ENCODE measurements around the gene MAP4K5. TPM values are rescaled to one million over a fixed set of nuclear protein-coding genes. Genes with fewer than 3 reads are reported as not detected.
"Not testable (repeated sequence)": the region's sequence is repeated elsewhere in the genome, so short reads cannot be mapped to it uniquely, and the experiment has no call there.

MAP4K5 gene
- total RNA-seq: 10 to 100 TPM; 17.9 to 22.3 TPM

GRCh38 chr14:50532502-50533240, at the start of gene MAP4K5:
TSS of gene MAP4K5 (minus strand) at chr14:50532569. CDS start at chr14:50532049, 520 bp downstream.
- Mint-ChIP-seq H3K4me3 (peak within 1 kb of the TSS; percentile 88), H3K36me3 (ENCODE audit: low read depth) (peaks cover 6% of the 10 kb centered on the region), H3K9me3 (no peaks in the 10 kb centered on the region), H3K27me3 (no peaks in the 10 kb centered on the region), H3K4me1 (peaks cover 30% of the 10 kb centered on the region), H3K27ac (peak within 1 kb of the TSS; percentile 90)
- ATAC-seq (replicated peaks): peak; percentile 97

DNA sequence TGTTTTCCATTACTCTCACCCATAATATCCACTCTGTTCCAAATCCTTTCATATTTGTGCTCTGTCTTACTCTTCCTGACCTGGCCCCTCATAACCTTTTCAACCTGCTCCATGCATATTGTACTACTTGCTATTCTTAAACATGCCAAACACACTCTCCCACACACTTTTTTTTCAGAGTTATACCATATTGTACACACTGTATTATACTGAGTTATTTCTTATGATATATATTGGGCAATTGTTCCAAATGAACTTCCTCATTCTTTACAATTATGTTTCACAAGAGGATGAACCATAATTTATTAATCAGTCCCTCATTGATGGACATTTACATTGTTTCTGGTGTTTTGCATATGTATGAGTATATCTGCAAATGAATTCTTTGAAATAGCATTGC, 46.1 kb upstream of the MAP4K5 start:
- H3K9me3 Mint-ChIP-seq: no peaks in the 10 kb centered on the region
- no peak for ATAC-seq (replicated peaks)
- no peak overlapping the region for H3K27ac Mint-ChIP-seq
- H3K4me1 Mint-ChIP-seq: no peaks in the 10 kb centered on the region
- no peaks in the 10 kb centered on the region for H3K27me3 Mint-ChIP-seq
- H3K36me3 Mint-ChIP-seq (ENCODE audit: low read depth): no peaks in the 10 kb centered on the region
- no peak overlapping the region for H3K4me3 Mint-ChIP-seq

GRCh38 chr14:50577982-50578381, 45.6 kb upstream of the MAP4K5 start:
- Mint-ChIP-seq H3K9me3 (no peaks in the 10 kb centered on the region), H3K27me3 (no peaks in the 10 kb centered on the region), H3K27ac (no peak overlapping the region), H3K4me1 (no peaks in the 10 kb centered on the region), H3K4me3 (no peak overlapping the region), H3K36me3 (ENCODE audit: low read depth) (no peaks in the 10 kb centered on the region)
- no peak for ATAC-seq (replicated peaks)

- H3K4me3 Mint-ChIP-seq: no peak overlapping the region
- peaks cover 2% of the 10 kb centered on the region for H3K9me3 Mint-ChIP-seq
- ATAC-seq (replicated peaks): peak; percentile 52
- H3K4me1 Mint-ChIP-seq: no peaks in the 10 kb centered on the region
- H3K27ac Mint-ChIP-seq: no peak overlapping the region
- H3K27me3 Mint-ChIP-seq: no peaks in the 10 kb centered on the region
- no peaks in the 10 kb centered on the region for H3K36me3 Mint-ChIP-seq (ENCODE audit: low read depth)
These were observed 43.4 kb upstream of the MAP4K5 start for GRCh38 chr14:50575769-50576168.

DNA sequence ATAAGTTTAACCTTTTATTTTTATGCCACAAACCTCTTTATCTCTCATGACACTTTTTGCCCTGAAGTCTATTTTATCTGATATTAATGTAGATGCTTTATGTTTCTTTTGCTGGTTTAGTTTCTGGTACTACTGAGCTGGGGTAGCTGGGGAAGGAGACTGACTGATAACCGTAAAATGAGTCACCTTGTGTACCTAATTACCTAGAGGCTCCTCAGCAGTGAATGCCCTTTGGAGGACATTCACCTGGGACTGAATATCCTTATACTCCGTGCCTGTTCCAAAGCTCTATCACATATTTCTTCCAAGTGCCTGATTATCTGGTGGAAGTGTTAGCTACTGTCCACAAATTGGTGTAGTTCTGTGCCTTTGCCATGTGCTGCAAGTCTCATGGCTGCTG, 41.5 kb upstream of the MAP4K5 start:
- Mint-ChIP-seq H3K4me1 (no peaks in the 10 kb centered on the region), H3K4me3 (no peak overlapping the region), H3K36me3 (ENCODE audit: low read depth) (no peaks in the 10 kb centered on the region), H3K9me3 (peaks cover 13% of the 10 kb centered on the region), H3K27ac (no peak overlapping the region), H3K27me3 (no peaks in the 10 kb centered on the region)
- ATAC-seq (replicated peaks): peak; percentile 60

DNA sequence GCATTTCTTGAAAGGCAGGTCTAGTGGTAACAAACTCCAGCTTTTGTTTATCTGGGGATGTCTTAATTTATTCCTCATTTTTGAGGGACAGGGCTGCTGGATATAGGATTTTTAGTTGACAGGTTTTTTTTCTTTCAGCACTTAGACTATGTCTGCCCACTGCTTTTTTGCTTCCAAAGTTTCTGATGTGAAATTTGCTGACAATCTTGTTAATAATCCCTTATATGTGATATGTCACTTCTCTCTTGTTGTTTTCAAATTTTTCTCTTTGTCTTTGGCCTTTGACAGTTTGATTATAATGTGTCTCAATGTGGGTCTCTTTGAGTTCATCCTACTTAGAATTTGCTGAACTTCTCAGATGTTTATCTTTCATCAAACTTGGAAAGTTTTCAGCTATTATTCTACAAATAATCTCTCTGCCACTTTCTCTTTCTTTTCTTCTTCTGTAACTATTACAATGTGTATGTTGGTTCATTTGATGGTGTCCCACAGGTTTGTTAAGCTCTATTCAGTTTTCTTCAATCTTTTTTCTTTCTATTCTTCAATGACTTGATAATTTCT, 37.4 kb upstream of the MAP4K5 start:
- Mint-ChIP-seq H3K4me3 (no peak overlapping the region), H3K27ac (no peak overlapping the region)
- ATAC-seq (replicated peaks): no peak

GRCh38 chr14:50562841-50563240, 30.5 kb upstream of the MAP4K5 start:
- Mint-ChIP-seq H3K4me1 (peaks cover 4% of the 10 kb centered on the region), H3K4me3 (no peak overlapping the region), H3K9me3 (no peaks in the 10 kb centered on the region), H3K36me3 (ENCODE audit: low read depth) (no peaks in the 10 kb centered on the region), H3K27ac (no peak overlapping the region), H3K27me3 (peaks cover 23% of the 10 kb centered on the region)
- no peak for ATAC-seq (replicated peaks)

More for the DNA sequence above, 37.4 kb upstream of the MAP4K5 start:
- peaks cover 17% of the 10 kb centered on the region for H3K9me3 Mint-ChIP-seq
- H3K27me3 Mint-ChIP-seq: no peaks in the 10 kb centered on the region
- no peaks in the 10 kb centered on the region for H3K36me3 Mint-ChIP-seq (ENCODE audit: low read depth)
- H3K4me1 Mint-ChIP-seq: no peaks in the 10 kb centered on the region

DNA sequence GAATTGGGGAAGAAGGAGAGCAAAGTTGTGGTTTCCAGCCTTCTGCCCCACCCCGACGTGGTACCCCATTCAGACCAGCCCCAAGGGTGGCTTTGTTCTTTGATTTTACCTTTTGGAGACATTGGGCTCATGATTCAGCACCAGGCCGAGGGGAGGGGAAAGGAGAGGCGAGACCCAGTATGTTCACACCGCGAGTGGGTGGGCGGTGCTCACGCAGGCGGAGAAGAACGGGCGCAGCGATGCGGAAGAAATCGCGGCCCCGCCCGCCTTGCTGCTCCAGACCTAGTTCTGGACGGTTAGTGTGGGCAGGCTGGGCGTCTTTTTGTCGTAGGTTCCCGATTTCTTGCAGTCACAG, 28.5 kb upstream of the MAP4K5 start:
- ATAC-seq (replicated peaks): peak; percentile 73
- Mint-ChIP-seq H3K27me3 (peaks cover 37% of the 10 kb centered on the region), H3K4me1 (peaks cover 4% of the 10 kb centered on the region), H3K27ac (no peak overlapping the region), H3K4me3 (peak overlapping the region; percentile 83), H3K36me3 (ENCODE audit: low read depth) (no peaks in the 10 kb centered on the region), H3K9me3 (no peaks in the 10 kb centered on the region)

- no peaks in the 10 kb centered on the region for H3K9me3 Mint-ChIP-seq
- peaks cover 4% of the 10 kb centered on the region for H3K4me1 Mint-ChIP-seq
- H3K27me3 Mint-ChIP-seq: peaks cover 41% of the 10 kb centered on the region
- peak; percentile 78 for ATAC-seq (replicated peaks)
- no peak within 1 kb of the TSS for H3K27ac Mint-ChIP-seq
- peak within 1 kb of the TSS; percentile 83 for H3K4me3 Mint-ChIP-seq
- H3K36me3 Mint-ChIP-seq (ENCODE audit: low read depth): no peaks in the 10 kb centered on the region
These were observed 27.9 kb upstream of the MAP4K5 start, which contains the start of gene ATL1 for GRCh38 chr14:50559990-50560930. TSS of gene ATL1 (plus strand) at chr14:50560145. CDS start at chr14:50560266, 121 bp downstream.

DNA sequence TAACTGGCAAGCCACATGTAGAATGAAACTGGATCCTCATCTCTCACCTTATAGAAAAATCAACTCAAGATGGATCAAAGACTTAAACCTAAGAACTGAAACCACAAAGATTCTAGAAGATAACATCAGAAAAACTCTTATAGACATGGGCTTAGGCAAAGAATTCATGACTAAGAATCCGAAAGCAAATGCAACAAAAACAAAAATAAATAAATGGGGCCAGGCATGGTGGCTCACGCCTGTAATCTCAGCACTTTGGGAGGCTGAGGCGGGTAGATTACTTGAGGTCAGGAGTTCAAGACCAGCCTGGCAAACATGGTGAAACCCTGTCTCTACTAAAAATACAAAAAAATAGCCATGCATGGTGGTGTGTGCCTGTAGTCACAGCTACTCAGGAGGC, 20.4 kb upstream of the MAP4K5 start:
- H3K27ac Mint-ChIP-seq; H3K36me3 Mint-ChIP-seq (ENCODE audit: low read depth); H3K4me3 Mint-ChIP-seq; H3K9me3 Mint-ChIP-seq; ATAC-seq (replicated peaks); H3K4me1 Mint-ChIP-seq: not testable (repeated sequence)
- peaks cover 41% of the 10 kb centered on the region for H3K27me3 Mint-ChIP-seq

DNA sequence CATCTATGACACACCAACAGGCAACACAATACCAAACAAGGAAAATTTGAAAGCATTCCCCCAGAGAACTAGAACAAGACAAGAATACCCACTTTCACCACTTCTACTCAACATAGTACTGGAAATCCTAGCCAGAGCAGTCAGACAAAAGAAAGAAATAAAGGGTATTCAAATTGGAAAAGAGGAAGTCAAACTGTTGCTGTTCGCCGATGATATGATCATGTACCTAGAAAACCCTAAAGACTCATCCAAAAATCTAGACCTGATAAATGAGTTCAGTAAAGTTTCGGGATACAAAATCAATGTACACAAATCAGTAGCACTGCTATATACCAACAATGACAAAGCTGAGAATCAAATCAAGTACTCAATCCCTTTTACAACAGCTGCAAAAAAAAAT, 19.5 kb upstream of the MAP4K5 start:
- H3K27ac Mint-ChIP-seq: no peak overlapping the region

DNA sequence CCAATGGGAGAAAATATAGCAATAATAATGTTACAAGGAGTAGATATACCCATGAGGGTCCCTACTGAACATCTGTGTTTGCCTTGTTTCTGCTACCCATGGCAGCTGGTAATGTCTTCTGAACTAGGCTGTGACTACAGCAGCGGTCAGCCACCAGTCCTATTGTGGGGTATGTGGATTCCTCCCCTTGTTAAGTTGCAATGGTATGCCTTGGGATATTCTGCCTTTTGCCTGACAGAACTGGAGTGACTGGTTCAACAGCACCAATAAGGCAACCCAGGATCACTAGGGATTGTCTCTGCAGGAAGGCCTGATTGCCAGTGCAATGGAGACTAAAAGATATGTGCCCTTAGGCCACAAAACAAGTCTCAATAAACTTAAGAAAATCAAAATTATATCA, 17.9 kb upstream of the MAP4K5 start:
- Mint-ChIP-seq H3K27ac (no peak overlapping the region), H3K36me3 (ENCODE audit: low read depth) (no peaks in the 10 kb centered on the region), H3K27me3 (peaks cover 26% of the 10 kb centered on the region), H3K4me3 (no peak overlapping the region), H3K4me1 (peaks cover 6% of the 10 kb centered on the region), H3K9me3 (peaks cover 5% of the 10 kb centered on the region)
- no peak for ATAC-seq (replicated peaks)

More for the DNA sequence above, 19.5 kb upstream of the MAP4K5 start:
- Mint-ChIP-seq H3K9me3 (peaks cover 5% of the 10 kb centered on the region), H3K4me1 (peaks cover 6% of the 10 kb centered on the region), H3K27me3 (peaks cover 32% of the 10 kb centered on the region), H3K36me3 (ENCODE audit: low read depth) (no peaks in the 10 kb centered on the region), H3K4me3 (no peak overlapping the region)
- ATAC-seq (replicated peaks): no peak

GRCh38 chr14:50545618-50546017, 13.2 kb upstream of the MAP4K5 start:
- Mint-ChIP-seq H3K27ac (peak overlapping the region; percentile 26), H3K36me3 (ENCODE audit: low read depth) (no peaks in the 10 kb centered on the region), H3K4me1 (peaks cover 10% of the 10 kb centered on the region), H3K4me3 (no peak overlapping the region), H3K27me3 (peaks cover 4% of the 10 kb centered on the region), H3K9me3 (no peaks in the 10 kb centered on the region)
- no peak for ATAC-seq (replicated peaks)

- no peaks in the 10 kb centered on the region for H3K9me3 Mint-ChIP-seq
- H3K36me3 Mint-ChIP-seq (ENCODE audit: low read depth): no peaks in the 10 kb centered on the region
- H3K27ac Mint-ChIP-seq: peak overlapping the region; percentile 26
- H3K27me3 Mint-ChIP-seq: peaks cover 4% of the 10 kb centered on the region
- H3K4me3 Mint-ChIP-seq: no peak overlapping the region
- peaks cover 10% of the 10 kb centered on the region for H3K4me1 Mint-ChIP-seq
- ATAC-seq (replicated peaks): no peak
These were observed 12.5 kb upstream of the MAP4K5 start for GRCh38 chr14:50544911-50545310.
